B cell (primary cell): ENCODE measurements around the gene ZFP36L1.

ENCODE experiments used
- EZH2 ChIP-seq: IDR thresholded peaks from 2 replicates; pipeline ENCODE4 v1.6.1; 2012; ENCODE audit warnings: borderline replicate concordance, low read depth, mild to moderate bottlenecking, moderate library complexity, low read length; ENCODE audit not compliant: insufficient read depth, poor library complexity, severe bottlenecking
- TF ChIP-seq, protein P1 (sequence below): fragments of 200-600 bp; IDR thresholded peaks from one replicate; pipeline ENCODE4 v1.8.0; 2022; ENCODE audit warnings: antibody characterized with exemption, mild to moderate bottlenecking

- TF ChIP-seq, protein P1, sequence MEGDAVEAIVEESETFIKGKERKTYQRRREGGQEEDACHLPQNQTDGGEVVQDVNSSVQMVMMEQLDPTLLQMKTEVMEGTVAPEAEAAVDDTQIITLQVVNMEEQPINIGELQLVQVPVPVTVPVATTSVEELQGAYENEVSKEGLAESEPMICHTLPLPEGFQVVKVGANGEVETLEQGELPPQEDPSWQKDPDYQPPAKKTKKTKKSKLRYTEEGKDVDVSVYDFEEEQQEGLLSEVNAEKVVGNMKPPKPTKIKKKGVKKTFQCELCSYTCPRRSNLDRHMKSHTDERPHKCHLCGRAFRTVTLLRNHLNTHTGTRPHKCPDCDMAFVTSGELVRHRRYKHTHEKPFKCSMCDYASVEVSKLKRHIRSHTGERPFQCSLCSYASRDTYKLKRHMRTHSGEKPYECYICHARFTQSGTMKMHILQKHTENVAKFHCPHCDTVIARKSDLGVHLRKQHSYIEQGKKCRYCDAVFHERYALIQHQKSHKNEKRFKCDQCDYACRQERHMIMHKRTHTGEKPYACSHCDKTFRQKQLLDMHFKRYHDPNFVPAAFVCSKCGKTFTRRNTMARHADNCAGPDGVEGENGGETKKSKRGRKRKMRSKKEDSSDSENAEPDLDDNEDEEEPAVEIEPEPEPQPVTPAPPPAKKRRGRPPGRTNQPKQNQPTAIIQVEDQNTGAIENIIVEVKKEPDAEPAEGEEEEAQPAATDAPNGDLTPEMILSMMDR: no peak
- TF ChIP-seq EZH2: no peak
Measured at GRCh38 chr14:68738559-68738958, 54.3 kb downstream of the ZFP36L1 start.
